B cell (primary cell): ENCODE measurements around the gene MYRFL. TPM values are rescaled to one million over a fixed set of nuclear protein-coding genes. Genes with fewer than 3 reads are reported as not detected.

Experiments
- ATAC-seq: fragments of 200-7000 bp; cut with Tn5 transposase; one replicate; pipeline ENCODE4 v1.10.0; 2021; ENCODE audit warnings: low read depth, mild to moderate bottlenecking, moderate number of reproducible peaks, moderate library complexity
- CTCF ChIA-PET: fragments of 350-600 bp; sonication (Branson Sonifier 250); formaldehyde crosslinking; loops from one replicate; lab custom pipeline; 2021; ENCODE audit warnings: antibody characterized with exemption, inconsistent platforms; lab: Charles Lee
- POLR2A ChIA-PET: fragments of 350-600 bp; sonication (Branson Sonifier 250); formaldehyde crosslinking; loops from one replicate; lab custom pipeline; 2021; ENCODE audit warnings: antibody characterized with exemption; lab: Charles Lee
- DNase-seq: peaks from one replicate; pipeline ENCODE4 v3.0.0; 2013
- H2AFZ ChIP-seq: 2 replicates; pipeline ENCODE4 v1.6.1; 2012; ENCODE audit warnings: mild to moderate bottlenecking, low read depth, low read length; ENCODE audit not compliant: insufficient read depth, poor library complexity, severe bottlenecking
- H3K27ac ChIP-seq, 2 donors: 1 replicate in 1 of 2; 2 replicates in 1 of 2; pipeline ENCODE4 v1.5.1; 2012 to 2013; ENCODE audit warnings: low read length in 2 of 2, mild to moderate bottlenecking in 2 of 2, moderate library complexity in 1 of 2
- H3K27me3 ChIP-seq, 4 experiments: fragments of 200-600 bp in 1 of 4; sonication (generic) in 1 of 4; replicated peaks in 1 of 4; 1 replicate in 2 of 4; 2 replicates in 2 of 4; pipeline versions ENCODE4 v1.6.1 to v1.7.0; 2013 to 2016; ENCODE audit warnings: low read length in 3 of 4, mild to moderate bottlenecking in 2 of 4, mixed read lengths in 1 of 4, moderate library complexity in 1 of 4; ENCODE audit not compliant: insufficient read depth in 4 of 4, control insufficient read depth in 3 of 4; ENCODE audit errors: control extremely low read depth in 1 of 4
- H3K36me3 ChIP-seq, 2 experiments: replicated peaks in 1 of 2; 1 replicate in 1 of 2; 2 replicates in 1 of 2; pipeline versions ENCODE4 v1.6.1 to v1.7.1; 2013; ENCODE audit warnings: low read length in 1 of 2; ENCODE audit not compliant: insufficient read depth in 2 of 2, control insufficient read depth in 1 of 2; ENCODE audit errors: control extremely low read depth in 1 of 2, extremely low read depth in 1 of 2
- H3K4me1 ChIP-seq, 2 donors: fragments of 200-600 bp in 1 of 2; sonication (generic) in 1 of 2; 1 replicate in 1 of 2; 2 replicates in 1 of 2; pipeline versions ENCODE4 v1.5.1 to v1.6.1; 2013 to 2017; ENCODE audit warnings: low read length in 2 of 2; ENCODE audit not compliant: control insufficient read depth in 2 of 2, insufficient read depth in 2 of 2
- H3K4me2 ChIP-seq: replicated peaks from 2 replicates; pipeline ENCODE3; 2012; ENCODE audit warnings: mild to moderate bottlenecking, low read depth, low read length; ENCODE audit not compliant: poor library complexity, severe bottlenecking
- H3K4me3 ChIP-seq, 5 experiments: fragments of 200-600 bp in 1 of 5; sonication (generic) in 1 of 5; 1 replicate in 3 of 5; 2 replicates in 2 of 5; pipeline versions ENCODE4 v1.5.1 to v1.7.0; 2011 to 2016; ENCODE audit warnings: low read length in 4 of 5, mild to moderate bottlenecking in 4 of 5, low read depth in 2 of 5, control low read depth in 1 of 5, moderate library complexity in 1 of 5; ENCODE audit not compliant: insufficient read depth in 1 of 5; ENCODE audit errors: control extremely low read depth in 1 of 5, extremely low read depth in 1 of 5
- H3K79me2 ChIP-seq: fragments of 200-600 bp; sonication (generic); one replicate; pipeline ENCODE4 v1.6.0; 2016; ENCODE audit warnings: low read length; ENCODE audit not compliant: control insufficient read depth, insufficient read depth
- H3K9ac ChIP-seq: fragments of 200-600 bp; sonication (generic); 2 replicates; pipeline ENCODE4 v1.6.1; 2017; ENCODE audit warnings: mild to moderate bottlenecking, low read length, moderate library complexity
- H3K9me3 ChIP-seq, 3 donors: one replicate each; pipeline versions ENCODE4 v1.6.1 to v1.7.1; 2013; ENCODE audit warnings: low read length in 2 of 3; ENCODE audit not compliant: control insufficient read depth in 2 of 3, insufficient read depth in 1 of 3; ENCODE audit errors: control extremely low read depth in 1 of 3
- H4K20me1 ChIP-seq: 2 replicates; pipeline ENCODE4 v1.6.0; 2012; ENCODE audit warnings: mild to moderate bottlenecking, low read length; ENCODE audit not compliant: insufficient read depth, control insufficient read depth, poor library complexity, severe bottlenecking
- H3K27ac Mint-ChIP-seq: one replicate; pipeline ENCODE4 v1.8.0; 2021; ENCODE audit warnings: mixed read lengths
- H3K27me3 Mint-ChIP-seq: one replicate; pipeline ENCODE4 v1.8.0; 2021; ENCODE audit warnings: mixed read lengths
- H3K4me1 Mint-ChIP-seq: one replicate; pipeline ENCODE4 v1.8.0; 2021; ENCODE audit warnings: mixed read lengths
- H3K4me3 Mint-ChIP-seq: one replicate; pipeline ENCODE4 v1.8.0; 2021; ENCODE audit warnings: mixed read lengths
- H3K9me3 Mint-ChIP-seq: one replicate; pipeline ENCODE4 v1.8.0; 2022; ENCODE audit warnings: mixed read lengths; ENCODE audit not compliant: insufficient read depth
- EZH2 ChIP-seq: IDR thresholded peaks from 2 replicates; pipeline ENCODE4 v1.6.1; 2012; ENCODE audit warnings: borderline replicate concordance, low read depth, mild to moderate bottlenecking, moderate library complexity, low read length; ENCODE audit not compliant: insufficient read depth, poor library complexity, severe bottlenecking
- WGBS: methylation state at CpG from one replicate; pipeline ENCODE4 v1.1.5; 2013; ENCODE audit warnings: missing lambda C conversion rate; ENCODE audit not compliant: insufficient coverage; 5-methylcytosine and 5-hydroxymethylcytosine counted together
- intact Hi-C: fragments of 100-400 bp; cut with micrococcal nuclease; formaldehyde crosslinking; loops from one replicate; pipeline ENCODE4 v1.10.0; 2022
- polyA plus RNA-seq: library from polyadenylated mRNA; depleted of rRNA; stranded (reverse); fragments of >200 nt; gene quantifications from 2 replicates; pipeline ENCODE4 v1.2.3, GENCODE V29; 2012
- total RNA-seq, 2 donors: library from RNA; stranded (reverse); fragments of 120-200 nt in 1 of 2; gene quantifications; 1 replicate in 1 of 2; 2 replicates in 1 of 2; pipeline versions ENCODE4 v1.2.3 to v1.2.4, GENCODE V29; 2013 to 2022
- TF ChIP-seq, protein P1 (sequence below): fragments of 200-600 bp; IDR thresholded peaks from one replicate; pipeline ENCODE4 v1.8.0; 2022; ENCODE audit warnings: antibody characterized with exemption, mild to moderate bottlenecking

The MYRFL gene
- total and polyA plus RNA-seq, 2 donors (not counting 1 experiment from before 2014, with no cell fraction given) = 0.28 TPM; not detected in 1

DNA sequence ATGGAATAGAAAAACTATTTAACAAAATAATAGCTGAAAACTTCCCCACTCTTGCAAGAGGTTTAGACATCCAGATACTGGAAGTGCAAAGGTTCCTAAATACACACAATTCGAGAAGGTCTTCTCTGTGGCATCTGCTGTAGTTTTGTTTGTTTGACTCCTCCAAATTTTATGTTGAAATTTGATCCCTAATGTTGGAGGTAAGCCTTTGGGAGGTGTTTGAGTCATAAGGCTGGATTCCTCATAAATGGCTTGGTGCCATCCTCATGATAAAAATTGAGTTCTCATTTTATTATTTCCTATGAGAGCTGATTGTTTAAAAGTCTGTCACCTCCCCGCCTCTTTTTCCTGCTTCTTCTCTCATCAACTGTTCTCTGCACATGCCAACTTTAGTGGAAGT, 182.7 kb downstream of the MYRFL start:
- Histone ChIP-seq H3K27me3 (no peaks in the 10 kb centered on the region), H4K20me1 (no peaks in the 10 kb centered on the region), H3K9ac (no peak overlapping the region), H3K36me3 (no peaks in the 10 kb centered on the region), H3K27ac (no peak overlapping the region), H3K4me3 (no peak overlapping the region), H2AFZ (no peak overlapping the region), H3K9me3 (peaks cover 2 to 25% (median 23%) of the 10 kb centered on the region in 3 donors), H3K4me2 (no peak overlapping the region), H3K79me2 (no peaks in the 10 kb centered on the region), H3K4me1 (no peaks in the 10 kb centered on the region)
- H3K27me3 Mint-ChIP-seq = no peaks in the 10 kb centered on the region
- ATAC-seq = no peak
- TF ChIP-seq, protein P1, sequence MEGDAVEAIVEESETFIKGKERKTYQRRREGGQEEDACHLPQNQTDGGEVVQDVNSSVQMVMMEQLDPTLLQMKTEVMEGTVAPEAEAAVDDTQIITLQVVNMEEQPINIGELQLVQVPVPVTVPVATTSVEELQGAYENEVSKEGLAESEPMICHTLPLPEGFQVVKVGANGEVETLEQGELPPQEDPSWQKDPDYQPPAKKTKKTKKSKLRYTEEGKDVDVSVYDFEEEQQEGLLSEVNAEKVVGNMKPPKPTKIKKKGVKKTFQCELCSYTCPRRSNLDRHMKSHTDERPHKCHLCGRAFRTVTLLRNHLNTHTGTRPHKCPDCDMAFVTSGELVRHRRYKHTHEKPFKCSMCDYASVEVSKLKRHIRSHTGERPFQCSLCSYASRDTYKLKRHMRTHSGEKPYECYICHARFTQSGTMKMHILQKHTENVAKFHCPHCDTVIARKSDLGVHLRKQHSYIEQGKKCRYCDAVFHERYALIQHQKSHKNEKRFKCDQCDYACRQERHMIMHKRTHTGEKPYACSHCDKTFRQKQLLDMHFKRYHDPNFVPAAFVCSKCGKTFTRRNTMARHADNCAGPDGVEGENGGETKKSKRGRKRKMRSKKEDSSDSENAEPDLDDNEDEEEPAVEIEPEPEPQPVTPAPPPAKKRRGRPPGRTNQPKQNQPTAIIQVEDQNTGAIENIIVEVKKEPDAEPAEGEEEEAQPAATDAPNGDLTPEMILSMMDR = no peak
- TF ChIP-seq EZH2 = no peak
- DNase-seq = no peak
- no peak overlapping the region for H3K4me3 Mint-ChIP-seq
- no peaks in the 10 kb centered on the region for H3K4me1 Mint-ChIP-seq
- intact Hi-C loops = no loop called here
- ChIA-PET CTCF (no interaction called here), POLR2A (no interaction called here)
- H3K27ac Mint-ChIP-seq = no peak overlapping the region
- peaks cover 7% of the 10 kb centered on the region for H3K9me3 Mint-ChIP-seq
- 84% methylated on average over 2 of the region's 2 CpGs for WGBS

Other genes with a start within 250 kb of the MYRFL start
- gene CCT2, start 239.8 kb upstream of the MYRFL start, total RNA-seq = 125 TPM in 2 replicates
- 58.2 and 160 TPM in 2 replicates for gene CCT2, start 239.8 kb upstream of the MYRFL start, polyA plus RNA-seq
- gene LRRC10, start 214.3 kb upstream of the MYRFL start, total RNA-seq = not detected in 2 replicates
- not detected in 2 replicates for gene LRRC10, start 214.3 kb upstream of the MYRFL start, polyA plus RNA-seq
- not detected in 2 replicates for gene BEST3, start 125.9 kb upstream of the MYRFL start, total RNA-seq
- gene BEST3, start 125.9 kb upstream of the MYRFL start, polyA plus RNA-seq = not detected in 2 replicates
- 37.9 and 38.4 TPM in 2 replicates for gene RAB3IP, start 86.4 kb upstream of the MYRFL start, total RNA-seq
- gene RAB3IP, start 86.4 kb upstream of the MYRFL start, polyA plus RNA-seq = 11.2 and 16.9 TPM in 2 replicates